Fibroblast of the conjunctiva (primary cell): ENCODE measurements around the gene TSR2.
"Not testable (repeated sequence)": the region's sequence is repeated elsewhere in the genome, so short reads cannot be mapped to it uniquely, and the experiment has no call there.

Source experiments
- DNase-seq: peaks from one replicate; pipeline ENCODE4 v3.0.0-alpha.2; 2010; ENCODE audit warnings: low read depth

TSR2 gene

DNA sequence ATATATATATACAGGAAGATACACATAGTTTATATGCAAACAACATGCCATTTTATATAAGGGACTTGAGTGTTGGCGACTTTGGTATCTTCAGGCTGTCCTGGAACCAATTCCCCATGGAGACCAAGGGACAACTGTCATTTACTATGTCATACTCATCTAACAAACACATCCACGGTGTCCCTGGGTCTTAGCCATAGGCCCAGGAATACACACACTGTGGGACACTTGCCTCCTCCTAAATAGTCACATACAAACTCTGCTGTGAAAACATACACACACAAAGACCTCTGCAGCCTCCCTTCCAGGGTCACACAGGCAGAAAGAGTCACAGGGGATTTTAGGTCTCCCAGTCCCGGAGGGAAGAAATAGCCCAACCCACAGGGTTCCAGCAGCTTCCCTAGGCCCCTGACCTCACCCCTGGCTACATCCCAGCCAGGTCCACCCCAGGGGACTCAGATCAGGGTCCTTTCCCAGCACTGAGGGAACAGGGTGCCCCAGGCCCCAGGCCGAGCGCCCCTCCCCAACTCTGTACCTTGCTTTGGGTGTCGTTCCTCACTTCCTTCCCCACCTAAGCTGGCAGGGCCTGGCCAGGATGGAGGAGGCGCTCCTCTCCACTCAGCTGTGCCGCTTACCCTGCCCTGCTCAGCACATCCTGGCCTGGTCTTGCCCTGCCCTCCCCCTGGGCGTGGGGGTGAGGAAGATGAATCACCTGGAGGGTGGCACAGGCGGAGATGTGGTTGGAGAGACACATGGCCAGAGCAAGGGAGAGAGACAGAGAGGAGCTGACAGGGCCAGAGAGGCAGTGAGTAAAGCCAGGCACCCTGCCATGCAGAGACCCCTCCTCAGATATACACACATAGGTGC, 34.0 kb downstream of the TSR2 start:
- DNase-seq: no peak

DNA sequence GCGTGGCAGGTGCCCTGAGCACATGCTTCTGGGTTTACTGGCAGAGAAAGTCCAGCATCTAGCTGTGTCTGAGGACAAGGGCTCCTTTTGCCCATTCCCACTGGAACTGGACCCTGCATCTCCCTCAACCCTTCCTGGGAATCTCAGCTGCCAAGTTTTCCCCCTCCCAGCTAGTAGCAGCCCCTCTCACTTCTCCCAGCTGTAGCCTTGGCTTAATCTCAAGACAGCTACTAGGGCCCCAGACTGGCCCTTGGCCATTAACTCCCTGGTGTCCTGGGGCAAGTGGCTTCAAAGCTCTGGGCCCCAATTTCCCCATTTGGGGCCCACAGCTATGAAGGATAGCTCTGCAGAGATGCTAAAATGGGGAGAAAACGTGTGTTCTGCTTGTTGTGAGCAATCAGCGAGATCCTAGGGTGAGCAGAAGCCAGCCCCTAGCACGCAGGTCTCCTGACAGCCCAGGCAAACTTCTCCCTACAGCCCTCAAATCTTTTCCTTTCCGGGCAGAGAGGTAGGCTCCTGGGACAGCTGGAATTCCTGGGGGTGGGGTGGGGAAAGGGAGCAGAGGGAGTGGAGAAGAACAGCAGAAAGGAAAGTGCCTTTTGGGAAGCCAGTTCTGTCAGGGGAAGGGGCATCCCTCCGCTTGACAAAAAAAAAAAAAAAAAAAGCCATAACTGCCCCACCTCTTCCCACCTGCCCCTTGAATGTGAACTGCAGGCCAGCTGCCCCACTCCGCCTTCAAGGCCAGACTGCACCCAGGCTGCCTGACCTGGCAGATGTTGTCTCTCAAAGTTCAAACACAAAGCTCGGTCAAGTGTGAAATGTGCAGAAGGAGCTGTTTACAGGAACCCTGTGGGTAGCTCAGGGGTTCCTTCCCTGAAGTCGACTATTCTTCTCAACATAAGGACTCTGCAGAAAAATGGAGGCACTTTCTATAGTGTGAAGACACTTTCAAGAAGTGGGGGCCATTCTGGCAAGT, 39.2 kb downstream of the TSR2 start:
- DNase-seq: no peak

GRCh38 chrX:54482839-54483593, 42.8 kb downstream of the TSR2 start:
- no peak for DNase-seq

DNA sequence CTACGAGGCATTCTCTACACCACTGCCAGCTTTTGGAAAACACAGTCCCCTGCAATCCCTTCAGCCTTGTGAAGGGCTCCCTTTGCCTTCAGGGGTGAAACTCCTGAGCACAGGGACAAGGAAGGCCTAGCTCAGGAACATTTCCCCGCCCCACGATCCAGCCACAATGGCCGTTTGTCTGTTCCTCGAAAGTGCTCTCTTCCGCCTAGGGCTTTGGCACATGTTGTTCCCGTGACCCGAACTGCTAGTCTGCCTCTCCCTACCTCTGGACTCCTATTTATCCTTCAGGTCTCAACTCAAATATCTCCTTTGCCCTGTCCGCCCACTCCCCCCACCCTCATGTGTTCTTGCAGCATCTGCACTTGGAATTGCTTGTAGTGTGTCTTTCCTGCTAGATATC, 43.7 kb downstream of the TSR2 start:
- no peak for DNase-seq

DNA sequence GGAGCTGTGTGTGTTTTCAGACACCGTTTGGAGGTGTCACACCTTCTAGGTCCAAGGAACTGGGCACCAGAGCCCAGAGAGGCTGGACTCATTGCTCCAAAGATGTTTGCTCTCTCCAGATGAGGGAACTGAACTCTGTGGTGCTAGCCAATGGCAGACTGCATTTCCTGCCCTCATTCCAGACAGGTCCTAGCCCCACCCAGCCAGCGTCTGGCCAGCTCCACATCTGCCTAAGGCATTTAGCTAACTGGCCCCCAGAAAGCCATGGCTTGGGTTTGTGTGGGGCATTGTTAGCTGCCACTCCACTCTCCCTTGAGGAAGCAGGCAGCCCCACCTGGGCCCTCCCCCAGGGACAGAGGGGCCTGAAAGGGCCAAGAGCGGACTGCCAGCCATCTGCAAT, 44.5 kb downstream of the TSR2 start:
- DNase-seq: no peak

DNA sequence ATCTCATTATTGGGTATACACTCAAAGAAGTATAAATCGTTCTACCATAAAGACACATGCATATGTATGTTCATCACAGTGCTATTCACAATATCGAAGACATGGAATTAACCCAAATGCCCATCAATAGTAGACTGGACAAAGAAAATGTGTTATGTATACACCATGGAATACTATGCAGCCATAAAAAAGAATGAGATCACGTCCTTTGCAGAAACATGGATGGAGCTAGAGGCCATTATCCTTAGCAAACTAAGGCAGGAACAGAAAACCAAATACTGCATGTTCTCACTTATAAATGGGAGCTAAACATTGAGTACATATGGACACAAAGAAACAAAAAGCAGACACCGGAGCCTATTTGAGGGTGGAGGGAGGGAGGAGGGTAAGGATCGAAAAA, 49.6 kb downstream of the TSR2 start:
- not testable (repeated sequence) for DNase-seq

DNA sequence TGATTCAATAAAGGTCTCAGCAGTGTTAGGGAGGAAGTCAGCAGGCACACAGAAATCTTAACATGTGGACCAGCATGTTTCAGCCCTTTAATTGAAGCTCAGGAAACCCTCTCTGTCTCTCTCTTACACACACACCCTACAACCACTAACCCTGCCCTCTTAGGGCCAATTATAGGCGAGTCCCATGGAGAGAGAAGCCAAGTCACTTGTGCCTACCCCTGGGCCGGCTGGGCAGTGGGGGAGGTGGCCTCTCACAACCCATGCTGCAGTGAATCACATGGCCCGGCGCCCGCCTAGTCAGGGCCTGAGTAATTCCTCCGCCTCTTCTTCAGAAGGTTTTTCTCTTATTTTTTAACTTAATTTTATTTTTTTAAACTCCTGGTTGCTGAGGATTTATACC, 52.1 kb downstream of the TSR2 start:
- DNase-seq: peak; percentile 31

DNA sequence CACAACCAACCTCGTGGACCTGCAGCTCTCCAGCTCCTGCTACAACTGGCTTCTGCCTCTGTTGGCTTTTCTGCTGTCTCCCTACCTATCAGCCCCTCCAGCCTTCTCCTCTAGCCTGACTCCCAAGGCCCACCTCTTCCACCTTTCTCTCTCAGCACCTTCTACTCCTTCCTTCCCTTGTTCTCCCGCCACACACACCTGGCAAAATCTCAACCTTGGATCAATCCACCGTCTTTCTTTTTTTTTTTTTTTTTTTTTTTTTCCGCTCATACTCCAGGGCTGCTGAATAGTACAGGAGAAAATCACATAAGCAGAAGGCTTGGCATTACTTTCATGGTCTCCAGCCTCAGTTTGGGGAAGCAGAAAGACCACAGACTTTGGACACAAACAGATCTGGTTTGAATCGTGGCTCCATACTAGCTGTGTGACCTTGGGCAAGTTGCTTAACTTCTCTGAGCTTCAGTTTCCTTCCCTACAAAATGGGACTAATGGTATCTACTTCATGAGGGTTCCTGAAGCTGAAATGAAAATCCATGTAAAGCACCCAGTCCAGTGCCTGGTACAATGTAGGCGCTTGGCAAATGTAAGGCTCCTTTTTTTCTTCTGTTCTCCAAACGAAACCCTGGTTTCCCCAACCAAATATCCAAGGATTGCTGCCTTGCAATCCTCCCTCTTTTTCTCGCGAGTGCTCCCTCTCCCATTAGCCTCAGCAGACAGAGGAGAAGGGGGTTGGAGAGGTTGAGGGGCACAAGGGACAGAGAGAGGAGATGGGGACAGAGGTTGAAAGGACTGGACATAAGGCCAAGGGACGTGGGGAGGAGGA, 54.2 kb downstream of the TSR2 start:
- no peak for DNase-seq
